HG02763 (cell line): Measurements from ENCODE around the gene SNX3.

Experiments
- ATAC-seq: cut with Tn5 transposase; IDR thresholded peaks from one replicate; pipeline ENCODE4 v1.9.1; 2021; ENCODE audit warnings: mild to moderate bottlenecking, moderate library complexity; ENCODE audit not compliant: unreplicated experiment

The SNX3 gene

GRCh38 chr6:108171291-108171917 is 89.4 kb downstream of the SNX3 start:
- no peak for ATAC-seq

- ATAC-seq, result no peak
Measured at GRCh38 chr6:108170332-108171290, 90.2 kb downstream of the SNX3 start.

- ATAC-seq, result no peak
Measured at GRCh38 chr6:108169464-108170331, 91.1 kb downstream of the SNX3 start.

- ATAC-seq, result no peak
Measured at GRCh38 chr6:108168501-108169463, 92.1 kb downstream of the SNX3 start.

- no peak for ATAC-seq
Measured at GRCh38 chr6:108168090-108168463, 92.8 kb downstream of the SNX3 start.

- ATAC-seq, result no peak
Measured at GRCh38 chr6:108167449-108168089, 93.3 kb downstream of the SNX3 start.

GRCh38 chr6:108166664-108167448 is 94.0 kb downstream of the SNX3 start:
- no peak for ATAC-seq

- ATAC-seq, result no peak
Measured at GRCh38 chr6:108165714-108166663, 94.9 kb downstream of the SNX3 start, which contains the start of gene NR2E1. Gene NR2E1, plus strand, starts transcription at chr6:108166022. Its CDS starts 744 bp downstream, at chr6:108166766.

- no peak for ATAC-seq
Measured at GRCh38 chr6:108164815-108165706, 95.8 kb downstream of the SNX3 start.

GRCh38 chr6:108164543-108164814 is 96.4 kb downstream of the SNX3 start:
- no peak for ATAC-seq

- no peak for ATAC-seq
Measured at GRCh38 chr6:108163644-108164542, 96.9 kb downstream of the SNX3 start.

GRCh38 chr6:108163267-108163643 is 97.6 kb downstream of the SNX3 start:
- no peak for ATAC-seq

GRCh38 chr6:108161724-108162282 is 99.0 kb downstream of the SNX3 start:
- no peak for ATAC-seq
